Progenitor cell of endocrine pancreas (in vitro differentiated cells): ENCODE data around the gene VDR. TPM values are rescaled to one million over a fixed set of nuclear protein-coding genes. Genes with fewer than 3 reads are reported as not detected.

Experiments used
- DNase-seq: peaks from one replicate; pipeline ENCODE4 v3.0.0; 2021; ENCODE audit warnings: low spot score; ENCODE audit not compliant: unreplicated experiment
- H3K27ac Mint-ChIP-seq: 2 replicates; pipeline ENCODE4 v1.8.0; 2021; ENCODE audit warnings: mild to moderate bottlenecking, moderate library complexity, mixed read lengths
- H3K27me3 Mint-ChIP-seq: 2 replicates; pipeline ENCODE4 v1.8.0; 2021; ENCODE audit warnings: mixed read lengths
- H3K36me3 Mint-ChIP-seq: 2 replicates; pipeline ENCODE4 v1.8.0; 2022; ENCODE audit warnings: mixed read lengths; ENCODE audit not compliant: insufficient read depth
- H3K4me1 Mint-ChIP-seq: 2 replicates; pipeline ENCODE4 v1.8.0; 2021; ENCODE audit warnings: low read depth, mixed read lengths
- H3K4me3 Mint-ChIP-seq: 2 replicates; pipeline ENCODE4 v1.8.0; 2021; ENCODE audit warnings: low read depth, mild to moderate bottlenecking, moderate library complexity, mixed read lengths
- H3K9me3 Mint-ChIP-seq: 2 replicates; pipeline ENCODE4 v1.8.0; 2021; ENCODE audit warnings: low read depth, mixed read lengths
- total RNA-seq: library from RNA; stranded (reverse); gene quantifications from 2 replicates; pipeline ENCODE4 v1.2.1, GENCODE V29; 2021
- TF ChIP-seq, protein P1 (sequence below): fragments of 200-600 bp; sonication (generic); IDR thresholded peaks from one replicate; pipeline ENCODE4 v1.5.0; 2021; ENCODE audit warnings: antibody characterized with exemption, mild to moderate bottlenecking; ENCODE audit not compliant: unreplicated experiment

The VDR gene
- total RNA-seq, 1 donor from 2014 or later: 0.31 TPM

DNA sequence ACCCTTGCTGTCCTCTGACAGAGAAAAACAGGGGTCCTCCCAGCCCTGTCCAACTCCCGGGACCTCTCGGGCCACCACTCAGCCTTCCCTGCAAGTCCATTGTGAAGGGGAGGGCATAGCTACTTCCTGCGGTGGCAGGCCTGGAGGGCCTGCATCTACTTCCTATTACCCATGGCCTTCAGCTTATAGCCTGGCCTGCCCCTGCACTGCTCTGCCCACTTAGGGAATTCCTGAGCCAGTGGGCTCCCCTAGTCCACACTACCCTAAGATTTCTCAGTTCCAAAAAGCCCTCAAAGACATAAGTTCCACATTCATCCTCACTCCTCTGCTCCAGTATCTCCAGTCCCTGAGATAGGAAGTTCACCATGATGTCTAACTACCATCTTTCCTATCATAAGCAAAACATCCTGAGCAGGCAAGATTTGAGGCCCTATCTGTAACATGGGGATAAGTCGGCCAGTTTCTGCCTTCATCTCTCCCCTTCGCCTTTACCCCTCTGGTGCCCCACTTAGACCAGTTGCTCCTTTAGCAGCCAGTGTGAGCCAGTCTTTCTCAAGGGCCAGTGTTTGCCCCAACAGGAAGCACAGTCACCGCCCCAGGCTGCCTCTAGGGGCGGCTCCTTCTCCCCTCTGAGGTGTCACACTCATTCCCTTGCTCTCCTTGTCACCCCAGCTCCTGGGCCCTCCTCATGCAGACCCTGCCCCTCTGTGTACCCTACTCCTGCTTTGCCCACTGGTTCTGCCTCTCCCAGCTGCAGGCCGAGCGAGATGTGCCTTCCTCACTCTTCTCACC is 96.0 kb downstream of the VDR start:
- no peak overlapping the region for H3K4me3 Mint-ChIP-seq
- TF ChIP-seq, protein P1, sequence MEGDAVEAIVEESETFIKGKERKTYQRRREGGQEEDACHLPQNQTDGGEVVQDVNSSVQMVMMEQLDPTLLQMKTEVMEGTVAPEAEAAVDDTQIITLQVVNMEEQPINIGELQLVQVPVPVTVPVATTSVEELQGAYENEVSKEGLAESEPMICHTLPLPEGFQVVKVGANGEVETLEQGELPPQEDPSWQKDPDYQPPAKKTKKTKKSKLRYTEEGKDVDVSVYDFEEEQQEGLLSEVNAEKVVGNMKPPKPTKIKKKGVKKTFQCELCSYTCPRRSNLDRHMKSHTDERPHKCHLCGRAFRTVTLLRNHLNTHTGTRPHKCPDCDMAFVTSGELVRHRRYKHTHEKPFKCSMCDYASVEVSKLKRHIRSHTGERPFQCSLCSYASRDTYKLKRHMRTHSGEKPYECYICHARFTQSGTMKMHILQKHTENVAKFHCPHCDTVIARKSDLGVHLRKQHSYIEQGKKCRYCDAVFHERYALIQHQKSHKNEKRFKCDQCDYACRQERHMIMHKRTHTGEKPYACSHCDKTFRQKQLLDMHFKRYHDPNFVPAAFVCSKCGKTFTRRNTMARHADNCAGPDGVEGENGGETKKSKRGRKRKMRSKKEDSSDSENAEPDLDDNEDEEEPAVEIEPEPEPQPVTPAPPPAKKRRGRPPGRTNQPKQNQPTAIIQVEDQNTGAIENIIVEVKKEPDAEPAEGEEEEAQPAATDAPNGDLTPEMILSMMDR: peak; percentile 16
- H3K9me3 Mint-ChIP-seq: no peaks in the 10 kb centered on the region
- peaks cover 24% of the 10 kb centered on the region for H3K4me1 Mint-ChIP-seq
- H3K36me3 Mint-ChIP-seq: no peaks in the 10 kb centered on the region
- no peaks in the 10 kb centered on the region for H3K27me3 Mint-ChIP-seq
- no peak for DNase-seq
- H3K27ac Mint-ChIP-seq: peak overlapping the region; percentile 17

- Mint-ChIP-seq H3K9me3 (no peaks in the 10 kb centered on the region), H3K27ac (no peak overlapping the region), H3K27me3 (no peaks in the 10 kb centered on the region), H3K4me1 (peaks cover 23% of the 10 kb centered on the region), H3K4me3 (no peak overlapping the region), H3K36me3 (no peaks in the 10 kb centered on the region)
- no peak for DNase-seq
- TF ChIP-seq, protein P1: no peak
These were observed 96.7 kb downstream of the VDR start for GRCh38 chr12:47808050-47808449.

DNA sequence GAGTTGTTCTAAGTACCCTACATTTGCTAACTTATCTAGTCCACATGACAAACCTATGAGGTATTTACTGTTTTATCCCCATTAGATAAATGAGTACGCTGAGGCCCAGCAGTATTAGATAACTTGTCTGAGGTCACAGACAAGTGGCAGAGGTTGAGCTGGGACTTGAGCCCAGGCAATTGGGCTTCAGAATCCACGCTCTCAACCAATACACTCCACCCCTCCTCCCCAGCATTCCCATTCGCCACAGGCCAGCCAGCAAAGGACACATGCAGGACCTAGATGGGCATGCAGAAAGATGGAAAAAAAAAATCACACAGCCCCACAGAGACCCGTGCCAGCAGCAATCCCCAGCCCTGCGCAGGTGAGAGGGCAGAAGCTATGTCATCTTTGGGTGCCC is 97.5 kb downstream of the VDR start:
- TF ChIP-seq, protein P1: no peak
- peak overlapping the region; percentile 2 for H3K27ac Mint-ChIP-seq
- no peak for DNase-seq
- H3K36me3 Mint-ChIP-seq: no peaks in the 10 kb centered on the region
- H3K4me3 Mint-ChIP-seq: no peak overlapping the region
- H3K27me3 Mint-ChIP-seq: no peaks in the 10 kb centered on the region
- no peaks in the 10 kb centered on the region for H3K9me3 Mint-ChIP-seq
- H3K4me1 Mint-ChIP-seq: peaks cover 18% of the 10 kb centered on the region

DNA sequence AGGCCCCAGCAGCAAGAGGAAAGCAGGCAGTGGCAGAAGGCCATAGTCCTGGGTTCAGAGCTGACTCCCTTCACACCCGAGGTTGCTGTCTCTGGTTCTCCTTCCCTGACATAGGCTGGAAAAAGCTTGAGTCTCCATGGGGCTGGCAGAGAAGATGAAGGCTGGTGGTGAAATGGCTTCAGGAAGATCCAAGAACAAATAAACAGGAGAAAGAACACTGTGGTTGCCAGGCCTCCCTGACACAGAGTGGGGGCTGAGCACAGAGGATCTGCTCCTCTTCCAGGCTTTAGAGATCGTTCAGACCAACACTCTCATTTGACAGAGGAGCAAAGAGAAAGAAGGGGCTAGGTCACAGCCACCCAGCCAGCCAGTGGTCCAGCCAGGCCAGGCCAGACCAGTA is 99.4 kb downstream of the VDR start:
- H3K4me1 Mint-ChIP-seq: peaks cover 18% of the 10 kb centered on the region
- H3K36me3 Mint-ChIP-seq: no peaks in the 10 kb centered on the region
- H3K27me3 Mint-ChIP-seq: no peaks in the 10 kb centered on the region
- DNase-seq: no peak
- no peak overlapping the region for H3K4me3 Mint-ChIP-seq
- no peak overlapping the region for H3K27ac Mint-ChIP-seq
- TF ChIP-seq, protein P1: no peak
- no peaks in the 10 kb centered on the region for H3K9me3 Mint-ChIP-seq

- TF ChIP-seq, protein P1: no peak
- H3K4me3 Mint-ChIP-seq: no peak overlapping the region
- no peaks in the 10 kb centered on the region for H3K36me3 Mint-ChIP-seq
- H3K27me3 Mint-ChIP-seq: no peaks in the 10 kb centered on the region
- H3K9me3 Mint-ChIP-seq: no peaks in the 10 kb centered on the region
- no peak for DNase-seq
- H3K4me1 Mint-ChIP-seq: peaks cover 17% of the 10 kb centered on the region
- H3K27ac Mint-ChIP-seq: no peak overlapping the region
These were observed 100.6 kb downstream of the VDR start for GRCh38 chr12:47804171-47804570.
